GM12801 (cell line): Measurements from ENCODE around the gene KANK2.

ENCODE experiments used
- TF ChIP-seq, protein P1 (sequence below): IDR thresholded peaks from one replicate; pipeline ENCODE4 v1.5.1; 2011; ENCODE audit warnings: control low read depth; ENCODE audit not compliant: insufficient read length; ENCODE audit errors: extremely low read depth

The KANK2 gene

GRCh38 chr19:11224429-11224828 is 27.1 kb upstream of the KANK2 start:
- TF ChIP-seq, protein P1, sequence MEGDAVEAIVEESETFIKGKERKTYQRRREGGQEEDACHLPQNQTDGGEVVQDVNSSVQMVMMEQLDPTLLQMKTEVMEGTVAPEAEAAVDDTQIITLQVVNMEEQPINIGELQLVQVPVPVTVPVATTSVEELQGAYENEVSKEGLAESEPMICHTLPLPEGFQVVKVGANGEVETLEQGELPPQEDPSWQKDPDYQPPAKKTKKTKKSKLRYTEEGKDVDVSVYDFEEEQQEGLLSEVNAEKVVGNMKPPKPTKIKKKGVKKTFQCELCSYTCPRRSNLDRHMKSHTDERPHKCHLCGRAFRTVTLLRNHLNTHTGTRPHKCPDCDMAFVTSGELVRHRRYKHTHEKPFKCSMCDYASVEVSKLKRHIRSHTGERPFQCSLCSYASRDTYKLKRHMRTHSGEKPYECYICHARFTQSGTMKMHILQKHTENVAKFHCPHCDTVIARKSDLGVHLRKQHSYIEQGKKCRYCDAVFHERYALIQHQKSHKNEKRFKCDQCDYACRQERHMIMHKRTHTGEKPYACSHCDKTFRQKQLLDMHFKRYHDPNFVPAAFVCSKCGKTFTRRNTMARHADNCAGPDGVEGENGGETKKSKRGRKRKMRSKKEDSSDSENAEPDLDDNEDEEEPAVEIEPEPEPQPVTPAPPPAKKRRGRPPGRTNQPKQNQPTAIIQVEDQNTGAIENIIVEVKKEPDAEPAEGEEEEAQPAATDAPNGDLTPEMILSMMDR: no peak

- TF ChIP-seq, protein P1: no peak
These were observed 25.9 kb upstream of the KANK2 start for GRCh38 chr19:11223200-11223599.

DNA sequence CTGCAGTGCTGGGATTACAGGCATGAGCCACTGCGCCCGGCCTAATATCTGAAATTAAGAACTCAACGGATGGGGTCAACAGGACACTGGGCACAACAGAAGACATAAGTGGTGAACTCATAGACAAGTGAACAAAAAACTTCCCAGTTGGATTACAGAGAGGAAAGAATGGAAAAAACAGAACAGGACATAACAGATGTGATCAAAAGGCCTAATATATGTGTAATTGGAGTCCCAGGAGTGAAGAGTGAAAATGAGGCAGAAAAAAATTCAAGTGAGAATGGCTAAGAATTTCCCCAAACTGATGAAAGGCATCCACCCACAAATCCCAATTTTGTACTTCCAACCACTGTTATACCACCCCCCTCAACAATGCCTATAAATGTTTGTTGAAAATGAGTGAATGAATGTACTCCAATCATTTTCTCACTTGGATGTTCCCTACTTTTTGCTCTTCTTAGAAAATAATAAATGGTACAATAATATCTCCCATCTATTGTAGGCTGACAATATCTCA is 23.8 kb upstream of the KANK2 start:
- TF ChIP-seq, protein P1: no peak

GRCh38 chr19:11214387-11214786 is 17.0 kb upstream of the KANK2 start:
- TF ChIP-seq, protein P1: no peak

- TF ChIP-seq, protein P1: no peak
These were observed 13.2 kb upstream of the KANK2 start for GRCh38 chr19:11210656-11210928.

GRCh38 chr19:11209839-11210655 is 12.7 kb upstream of the KANK2 start:
- TF ChIP-seq, protein P1: no peak

GRCh38 chr19:11208561-11209471 is 11.5 kb upstream of the KANK2 start:
- TF ChIP-seq, protein P1: no peak
